H9 (cell line): Measurements from ENCODE around the gene MTHFS. TPM values are rescaled to one million over a fixed set of nuclear protein-coding genes. Genes with fewer than 3 reads are reported as not detected.
"Not testable (repeated sequence)": the region's sequence is repeated elsewhere in the genome, so short reads cannot be mapped to it uniquely, and the experiment has no call there.

Experiments
- DNase-seq: peaks from one replicate; pipeline ENCODE4 v3.0.0-alpha.2; 2017
- H2AFZ ChIP-seq: one replicate; pipeline ENCODE4 v1.6.1; 2013; ENCODE audit warnings: mild to moderate bottlenecking, low read length, control low read depth, moderate library complexity
- H2AK5ac ChIP-seq: 2 replicates; pipeline ENCODE4 v1.6.1; 2013; ENCODE audit warnings: low read length, control low read depth, mixed read lengths; ENCODE audit not compliant: insufficient read length
- H2BK120ac ChIP-seq: one replicate; pipeline ENCODE4 v1.6.1; 2013; ENCODE audit warnings: low read depth, mild to moderate bottlenecking, low read length, control low read depth, inconsistent platforms; ENCODE audit not compliant: poor library complexity, severe bottlenecking
- H2BK12ac ChIP-seq: 2 replicates; pipeline ENCODE4 v1.6.1; 2013; ENCODE audit warnings: low read length, control low read depth, mixed read lengths, low read depth; ENCODE audit not compliant: insufficient read length
- H2BK15ac ChIP-seq: 2 replicates; pipeline ENCODE4 v1.6.1; 2013; ENCODE audit warnings: low read depth, low read length, control low read depth
- H2BK20ac ChIP-seq: one replicate; pipeline ENCODE4 v1.6.1; 2013; ENCODE audit warnings: low read depth, mild to moderate bottlenecking, low read length, control low read depth, inconsistent platforms; ENCODE audit not compliant: poor library complexity, severe bottlenecking
- H2BK5ac ChIP-seq: 2 replicates; pipeline ENCODE4 v1.6.1; 2013; ENCODE audit warnings: low read length, control low read depth, mixed read lengths; ENCODE audit not compliant: insufficient read length
- H3K14ac ChIP-seq: 2 replicates; pipeline ENCODE4 v1.6.1; 2013; ENCODE audit warnings: low read length, control low read depth; ENCODE audit not compliant: insufficient read depth
- H3K18ac ChIP-seq: 2 replicates; pipeline ENCODE4 v1.6.1; 2013; ENCODE audit warnings: low read depth, mild to moderate bottlenecking, mixed read lengths, low read length, control low read depth; ENCODE audit not compliant: insufficient read length
- H3K23ac ChIP-seq: 2 replicates; pipeline ENCODE4 v1.6.1; 2013; ENCODE audit warnings: low read length, control low read depth, mixed read lengths, low read depth; ENCODE audit not compliant: insufficient read length
- H3K23me2 ChIP-seq: 2 replicates; pipeline ENCODE4 v1.6.1; 2013; ENCODE audit warnings: low read depth, mild to moderate bottlenecking, mixed read lengths, low read length, control low read depth; ENCODE audit not compliant: insufficient read length, poor library complexity, severe bottlenecking
- H3K27ac ChIP-seq: 2 replicates; pipeline ENCODE4 v1.5.1; 2013; ENCODE audit warnings: low read length, control low read depth, mixed read lengths, low read depth; ENCODE audit not compliant: insufficient read length
- H3K27me3 ChIP-seq: 2 replicates; pipeline ENCODE4 v1.6.1; 2013; ENCODE audit warnings: low read length, control low read depth, inconsistent platforms; ENCODE audit not compliant: insufficient read depth
- H3K4ac ChIP-seq: 2 replicates; pipeline ENCODE4 v1.6.1; 2013; ENCODE audit warnings: low read depth, mild to moderate bottlenecking, control low read depth, inconsistent platforms, low read length, moderate library complexity
- H3K4me1 ChIP-seq: 2 replicates; pipeline ENCODE4 v1.6.1; 2013; ENCODE audit warnings: low read length, control low read depth, inconsistent platforms; ENCODE audit not compliant: insufficient read depth
- H3K4me2 ChIP-seq: 2 replicates; pipeline ENCODE4 v1.6.1; 2013; ENCODE audit warnings: low read length, control low read depth, mixed read lengths; ENCODE audit not compliant: insufficient read length, insufficient read depth
- H3K56ac ChIP-seq: 2 replicates; pipeline ENCODE4 v1.6.1; 2013; ENCODE audit warnings: low read depth, mild to moderate bottlenecking, mixed read lengths, low read length, control low read depth; ENCODE audit not compliant: insufficient read length
- H3K79me1 ChIP-seq: 2 replicates; pipeline ENCODE4 v1.6.1; 2013; ENCODE audit warnings: low read depth, mild to moderate bottlenecking, moderate library complexity, low read length, control low read depth, inconsistent platforms; ENCODE audit not compliant: insufficient read depth, poor library complexity, severe bottlenecking
- H3K79me2 ChIP-seq: 2 replicates; pipeline ENCODE4 v1.6.1; 2013; ENCODE audit warnings: low read length, control low read depth, inconsistent platforms; ENCODE audit not compliant: insufficient read depth
- H3K9ac ChIP-seq: 2 replicates; pipeline ENCODE4 v1.6.1; 2013; ENCODE audit warnings: low read length, control low read depth, mixed read lengths; ENCODE audit not compliant: insufficient read length; ENCODE audit errors: extremely low read depth
- H3K9me3 ChIP-seq: one replicate; pipeline ENCODE4 v1.6.1; 2013; ENCODE audit warnings: low read depth, low read length, inconsistent platforms; ENCODE audit not compliant: control insufficient read depth
- H3T11ph ChIP-seq: one replicate; pipeline ENCODE4 v1.6.1; 2013; ENCODE audit warnings: mild to moderate bottlenecking, low read length, control low read depth, inconsistent platforms
- H4K20me1 ChIP-seq: one replicate; pipeline ENCODE4 v1.6.1; 2013; ENCODE audit not compliant: control insufficient read depth, insufficient read length, insufficient read depth
- H4K5ac ChIP-seq: 2 replicates; pipeline ENCODE4 v1.6.1; 2013; ENCODE audit warnings: low read depth, mild to moderate bottlenecking, mixed read lengths, low read length, control low read depth; ENCODE audit not compliant: insufficient read length
- H4K8ac ChIP-seq: replicated peaks from 2 replicates; pipeline ENCODE4 v1.6.1; 2013; ENCODE audit warnings: low read length, control low read depth, mixed read lengths, low read depth; ENCODE audit not compliant: insufficient read length
- H4K91ac ChIP-seq: 2 replicates; pipeline ENCODE4 v1.6.1; 2013; ENCODE audit warnings: low read depth, mild to moderate bottlenecking, moderate library complexity, mixed read lengths, low read length, control low read depth; ENCODE audit not compliant: insufficient read length
- H3K27ac Mint-ChIP-seq, 3 experiments: 2 replicates in 2 of 3; 3 replicates in 1 of 3; pipeline ENCODE4 v1.8.0; 2020 to 2021; ENCODE audit warnings: mixed read lengths in 3 of 3, mild to moderate bottlenecking in 1 of 3, moderate library complexity in 1 of 3
- H3K27me3 Mint-ChIP-seq: 2 replicates; pipeline ENCODE4 v1.8.0; 2021; ENCODE audit warnings: low read depth, mild to moderate bottlenecking, moderate library complexity, mixed read lengths
- H3K36me3 Mint-ChIP-seq, 3 experiments: 2 replicates in 2 of 3; 3 replicates in 1 of 3; pipeline ENCODE4 v1.8.0; 2020 to 2021; ENCODE audit warnings: low read depth in 3 of 3, mixed read lengths in 3 of 3; ENCODE audit not compliant: insufficient read depth in 1 of 3
- H3K4me1 Mint-ChIP-seq, 2 experiments: 2 replicates each; pipeline ENCODE4 v1.8.0; 2020; ENCODE audit warnings: mixed read lengths in 2 of 2
- H3K4me3 Mint-ChIP-seq, 2 experiments: 2 replicates in 1 of 2; 3 replicates in 1 of 2; pipeline ENCODE4 v1.8.0; 2020 to 2021; ENCODE audit warnings: mild to moderate bottlenecking in 2 of 2, mixed read lengths in 2 of 2, moderate library complexity in 1 of 2
- H3K9me3 Mint-ChIP-seq, 2 experiments: 2 replicates in 1 of 2; 3 replicates in 1 of 2; pipeline ENCODE4 v1.8.0; 2020; ENCODE audit warnings: mild to moderate bottlenecking in 2 of 2, mixed read lengths in 2 of 2, moderate library complexity in 1 of 2
- WGBS: extraction: QIAGEN DNeasy Blood & Tissue Kit; methylation state at CpG from one replicate; pipeline ENCODE4 v1.1.7; 2013; ENCODE audit warnings: missing lambda C conversion rate, low lambda C conversion rate, mixed read lengths; ENCODE audit not compliant: insufficient read length; ENCODE audit errors: extremely low coverage; 5-methylcytosine and 5-hydroxymethylcytosine counted together
- total RNA-seq: library from RNA; stranded (reverse); gene quantifications from 2 replicates; pipeline ENCODE4 v1.2.1, GENCODE V29; 2021
- TF ChIP-seq, protein P1 (sequence below): fragments of 200-600 bp; sonication (generic); conservative IDR thresholded peaks from 3 replicates; pipeline ENCODE4 v1.8.0; 2021; ENCODE audit warnings: antibody characterized with exemption, mild to moderate bottlenecking

MTHFS gene
- total RNA-seq, 1 experiment from 2014 or later, result 36.9 TPM

DNA sequence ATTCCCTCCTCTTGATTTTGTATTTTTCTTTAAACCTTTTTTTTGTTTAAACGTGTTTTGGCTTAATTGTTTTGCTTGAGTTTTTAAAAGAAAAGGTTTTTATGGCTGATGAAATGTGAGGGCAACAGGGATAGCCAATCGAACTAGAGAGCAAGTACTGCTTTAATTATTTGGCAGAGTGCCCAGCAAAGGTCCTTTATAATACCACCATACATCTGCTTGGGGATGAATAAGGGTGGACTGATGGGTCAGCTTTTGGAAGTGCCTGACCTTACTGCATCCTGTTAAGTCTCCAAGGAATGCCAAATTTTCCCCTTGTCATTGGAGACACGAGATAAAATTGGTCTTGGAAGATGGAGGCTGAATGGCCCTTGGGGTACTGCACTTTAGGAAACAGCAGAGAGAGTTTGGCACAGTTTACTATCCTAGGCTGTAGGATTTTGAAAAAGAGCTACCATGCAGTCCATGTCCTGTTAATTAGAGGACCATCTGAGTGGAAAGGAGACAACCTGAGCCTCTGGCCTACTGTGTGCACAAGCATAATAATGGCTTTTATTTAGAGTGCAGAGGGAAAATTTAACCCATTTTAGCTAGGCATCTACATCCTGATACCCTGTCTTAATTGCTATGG lies 19.8 kb upstream of the MTHFS start:
- Mint-ChIP-seq H3K36me3 (peaks cover 87 to 91% (median 88%) of the 10 kb centered on the region in 3 experiments), H3K27me3 (no peaks in the 10 kb centered on the region), H3K27ac (no peak overlapping the region), H3K4me3 (no peak overlapping the region), H3K4me1 (peaks cover 2 to 10% of the 10 kb centered on the region in 2 experiments; a peak in 3 of 4 replicates), H3K9me3 (peaks cover 68 to 72% of the 10 kb centered on the region in 2 experiments)
- Histone ChIP-seq H3K79me1 (peaks cover 3% of the 10 kb centered on the region), H3K27me3 (no peaks in the 10 kb centered on the region), H4K91ac (no peak overlapping the region), H3K9ac (no peak overlapping the region), H3K23me2 (no peaks in the 10 kb centered on the region), H3K23ac (no peak overlapping the region), H3K18ac (no peak overlapping the region), H3K27ac (no peak overlapping the region), H2BK5ac (no peak overlapping the region), H3K14ac (no peak overlapping the region), H3K79me2 (peaks cover 3% of the 10 kb centered on the region; the same call in 1 of the 2 replicates), H2AK5ac (no peak overlapping the region), H4K5ac (no peak overlapping the region), H3K9me3 (peaks cover 14% of the 10 kb centered on the region), H2AFZ (no peak overlapping the region), H3T11ph (no peak overlapping the region), H2BK12ac (no peak overlapping the region), H4K8ac (no peak overlapping the region), H3K4me2 (no peak overlapping the region), H2BK120ac (no peak overlapping the region), H3K56ac (no peak overlapping the region), H2BK15ac (no peak overlapping the region), H4K20me1 (no peaks in the 10 kb centered on the region), H3K4me1 (no peaks in the 10 kb centered on the region), H2BK20ac (no peak overlapping the region), H3K4ac (no peak overlapping the region)
- WGBS, result no CpG with 5 or more reads among the region's 3 CpGs
- TF ChIP-seq, protein P1, sequence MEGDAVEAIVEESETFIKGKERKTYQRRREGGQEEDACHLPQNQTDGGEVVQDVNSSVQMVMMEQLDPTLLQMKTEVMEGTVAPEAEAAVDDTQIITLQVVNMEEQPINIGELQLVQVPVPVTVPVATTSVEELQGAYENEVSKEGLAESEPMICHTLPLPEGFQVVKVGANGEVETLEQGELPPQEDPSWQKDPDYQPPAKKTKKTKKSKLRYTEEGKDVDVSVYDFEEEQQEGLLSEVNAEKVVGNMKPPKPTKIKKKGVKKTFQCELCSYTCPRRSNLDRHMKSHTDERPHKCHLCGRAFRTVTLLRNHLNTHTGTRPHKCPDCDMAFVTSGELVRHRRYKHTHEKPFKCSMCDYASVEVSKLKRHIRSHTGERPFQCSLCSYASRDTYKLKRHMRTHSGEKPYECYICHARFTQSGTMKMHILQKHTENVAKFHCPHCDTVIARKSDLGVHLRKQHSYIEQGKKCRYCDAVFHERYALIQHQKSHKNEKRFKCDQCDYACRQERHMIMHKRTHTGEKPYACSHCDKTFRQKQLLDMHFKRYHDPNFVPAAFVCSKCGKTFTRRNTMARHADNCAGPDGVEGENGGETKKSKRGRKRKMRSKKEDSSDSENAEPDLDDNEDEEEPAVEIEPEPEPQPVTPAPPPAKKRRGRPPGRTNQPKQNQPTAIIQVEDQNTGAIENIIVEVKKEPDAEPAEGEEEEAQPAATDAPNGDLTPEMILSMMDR, result no peak
- no peak for DNase-seq

DNA sequence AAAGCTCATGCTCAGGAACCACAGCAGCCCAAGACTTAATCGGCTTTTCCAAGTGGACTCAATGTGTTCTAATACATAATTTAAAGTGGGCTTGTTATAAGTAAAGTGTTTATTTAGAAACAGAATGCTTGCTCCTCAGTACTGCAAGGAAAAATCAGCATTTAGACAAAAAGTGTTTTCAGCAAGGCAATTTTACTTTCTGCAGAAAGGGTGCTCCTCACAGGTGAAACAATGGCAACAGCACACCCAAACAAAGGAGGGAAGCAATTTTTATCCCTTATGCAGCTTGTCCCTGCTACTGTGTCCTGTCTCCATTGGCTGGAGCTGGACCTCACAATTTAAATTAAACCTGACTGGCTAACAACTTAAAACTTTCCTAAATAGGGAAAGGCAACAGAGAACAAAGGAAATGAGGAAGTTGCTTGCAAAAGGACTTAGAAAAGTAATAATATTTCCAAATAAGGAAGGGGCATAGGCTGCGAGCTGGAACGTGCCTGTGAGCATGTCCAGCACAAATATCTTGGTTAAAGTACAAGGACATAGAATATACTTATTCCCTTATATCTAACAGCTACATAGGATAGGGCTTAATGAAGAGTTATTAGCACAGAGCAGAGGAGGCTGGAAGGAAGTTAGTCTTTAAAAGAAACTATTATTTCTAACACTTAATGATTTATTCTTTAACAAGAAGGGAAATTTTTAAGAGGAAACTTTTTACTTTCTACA lies 19.1 kb upstream of the MTHFS start:
- not testable (repeated sequence) for H3K27ac ChIP-seq, H3K4me3 Mint-ChIP-seq, H3K14ac ChIP-seq, H3T11ph ChIP-seq, H2BK15ac ChIP-seq, H4K20me1 ChIP-seq, H3K4me1 ChIP-seq, H3K56ac ChIP-seq, H3K27me3 ChIP-seq, H3K23me2 ChIP-seq, H2BK12ac ChIP-seq, H3K4ac ChIP-seq, H2AFZ ChIP-seq, H3K27ac Mint-ChIP-seq, H2AK5ac ChIP-seq, H4K8ac ChIP-seq, DNase-seq, H3K79me1 ChIP-seq, H3K9ac ChIP-seq, H3K4me1 Mint-ChIP-seq, H4K5ac ChIP-seq, H3K27me3 Mint-ChIP-seq, H2BK5ac ChIP-seq, H3K23ac ChIP-seq, H3K4me2 ChIP-seq, H3K79me2 ChIP-seq, H4K91ac ChIP-seq, H2BK120ac ChIP-seq, H2BK20ac ChIP-seq, H3K18ac ChIP-seq
- peaks cover 82 to 85% (median 83%) of the 10 kb centered on the region in 3 experiments for H3K36me3 Mint-ChIP-seq
- H3K9me3 Mint-ChIP-seq, result peaks cover 61 to 66% of the 10 kb centered on the region in 2 experiments
- WGBS, result no CpG with 5 or more reads among the region's 3 CpGs
- H3K9me3 ChIP-seq, result peaks cover 14% of the 10 kb centered on the region
